NK-92 (cell line): ENCODE data around the gene ITGB3.
"Not testable (repeated sequence)": the region's sequence is repeated elsewhere in the genome, so short reads cannot be mapped to it uniquely, and the experiment has no call there.

ENCODE experiments used
- DNase-seq: peaks from one replicate; lab custom pipeline; 2025; ENCODE audit not compliant: unreplicated experiment; lab: John Stamatoyannopoulos, UW

The ITGB3 gene

DNA sequence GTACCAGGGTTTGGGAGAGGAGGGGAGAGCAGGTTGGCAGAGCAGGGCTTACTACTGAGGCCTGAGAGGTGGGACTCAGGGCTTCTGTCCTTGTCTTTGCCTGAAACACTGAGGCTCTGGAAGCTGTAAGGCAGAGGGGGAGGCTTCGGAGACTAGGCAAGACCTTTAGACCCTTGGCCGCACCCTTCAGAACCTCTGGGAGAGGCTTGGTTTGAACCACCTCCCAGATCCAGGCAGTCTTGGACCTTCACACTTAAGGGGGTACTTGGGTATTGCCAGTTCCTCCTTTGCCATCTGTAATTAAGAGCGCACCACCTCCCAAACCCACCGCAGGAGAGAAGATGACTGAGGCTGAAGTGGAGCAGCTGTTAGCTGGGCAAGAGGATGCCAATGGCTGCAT, 31.6 kb upstream of the ITGB3 start:
- DNase-seq = no peak

DNA sequence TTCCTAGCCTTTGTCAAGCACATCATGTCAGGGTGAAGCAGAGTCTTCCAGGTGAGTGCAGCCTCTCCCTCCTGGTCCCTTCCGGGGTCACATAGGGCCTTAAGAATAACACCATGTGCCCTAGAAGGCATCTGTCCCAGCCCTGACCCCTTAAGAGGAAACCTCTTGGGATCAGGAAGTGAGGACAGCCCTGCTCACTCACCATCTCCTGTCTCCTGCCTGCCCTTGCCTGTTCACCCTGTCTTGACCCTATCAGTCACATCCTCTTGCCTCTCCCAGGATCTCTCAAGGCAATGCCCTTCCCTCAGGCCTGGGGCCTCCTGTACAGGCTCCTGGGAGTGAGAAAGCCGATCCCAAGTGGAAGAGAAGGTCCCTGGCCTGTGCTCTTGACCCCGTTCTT, 30.6 kb upstream of the ITGB3 start:
- no peak for DNase-seq

DNA sequence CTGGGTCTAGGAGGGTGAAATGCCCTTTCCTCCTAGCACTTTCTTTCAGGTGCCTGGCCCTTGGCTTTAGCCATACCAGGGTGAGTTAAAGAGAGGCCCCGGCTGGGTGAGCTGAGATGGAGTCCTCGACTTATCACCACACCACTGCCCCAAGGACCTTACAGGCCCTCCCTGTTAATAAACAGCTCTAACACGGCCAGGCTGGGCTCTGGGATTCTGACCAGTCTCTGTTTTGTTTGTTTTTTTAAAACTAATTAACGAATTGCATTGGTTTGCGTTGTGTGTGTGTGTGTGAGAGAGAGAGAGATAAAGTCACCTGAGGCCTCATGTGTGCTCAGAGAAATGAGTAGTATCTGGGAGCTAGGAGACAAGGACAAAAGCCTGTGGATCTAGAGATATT, 30.2 kb upstream of the ITGB3 start:
- no peak for DNase-seq

DNA sequence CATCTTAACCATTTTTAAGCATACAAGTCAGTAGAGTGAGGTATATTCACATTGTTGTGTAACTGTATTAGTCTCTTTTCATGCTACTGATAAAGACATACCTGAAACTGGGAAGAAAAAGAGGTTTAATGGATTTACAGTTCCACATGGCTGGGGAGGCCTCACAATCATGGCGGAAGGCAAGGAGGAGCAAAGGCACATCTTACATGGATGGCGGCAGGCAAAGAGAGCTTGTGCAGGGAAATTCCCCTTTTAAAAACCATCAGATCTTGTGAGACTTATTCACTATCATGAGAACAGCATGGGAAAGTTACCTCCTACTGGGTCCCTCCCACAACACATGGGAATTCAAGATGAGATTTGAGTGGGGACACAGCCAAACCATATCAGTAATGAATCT, 29.6 kb upstream of the ITGB3 start:
- not testable (repeated sequence) for DNase-seq

DNA sequence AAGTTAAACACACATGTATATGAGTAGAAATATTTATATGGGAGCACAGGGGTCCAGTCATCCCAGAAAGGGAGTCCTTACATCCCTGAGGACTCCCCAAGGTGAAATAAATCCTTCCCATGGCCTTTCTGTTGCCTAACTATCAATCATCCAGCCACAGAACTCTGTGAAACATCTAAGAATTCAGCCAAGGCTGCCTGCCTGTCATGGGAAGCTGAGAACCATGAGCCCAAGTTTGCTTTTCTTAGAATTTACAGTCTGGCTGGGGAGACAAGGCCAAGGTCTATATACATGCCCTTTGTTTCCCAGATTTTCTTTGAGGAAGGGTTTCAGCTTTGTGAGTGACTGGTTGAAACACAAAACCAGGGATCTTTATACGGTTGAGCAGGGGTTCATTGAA, 28.7 kb upstream of the ITGB3 start:
- DNase-seq = no peak

DNA sequence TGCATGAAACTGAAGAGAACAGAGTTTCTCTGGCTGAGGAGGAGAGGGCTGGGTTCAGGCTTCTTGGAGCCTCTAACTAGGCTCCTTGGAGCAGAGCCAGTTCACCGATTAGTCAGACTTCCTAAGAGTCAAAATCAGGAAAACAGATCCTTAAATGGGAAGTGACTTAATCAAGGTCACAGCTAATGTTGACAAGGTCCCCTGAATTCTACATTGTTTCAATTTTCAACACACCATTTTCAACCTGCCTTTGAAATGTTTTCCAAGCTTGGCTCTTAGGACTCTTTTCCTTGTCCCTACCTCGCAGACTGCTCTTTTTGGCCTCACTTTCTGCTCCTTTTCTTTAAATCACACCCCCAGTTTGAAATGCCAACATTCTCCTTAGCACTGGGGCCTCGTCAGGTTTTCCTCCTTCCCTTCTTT, 28.2 kb upstream of the ITGB3 start:
- no peak for DNase-seq

DNA sequence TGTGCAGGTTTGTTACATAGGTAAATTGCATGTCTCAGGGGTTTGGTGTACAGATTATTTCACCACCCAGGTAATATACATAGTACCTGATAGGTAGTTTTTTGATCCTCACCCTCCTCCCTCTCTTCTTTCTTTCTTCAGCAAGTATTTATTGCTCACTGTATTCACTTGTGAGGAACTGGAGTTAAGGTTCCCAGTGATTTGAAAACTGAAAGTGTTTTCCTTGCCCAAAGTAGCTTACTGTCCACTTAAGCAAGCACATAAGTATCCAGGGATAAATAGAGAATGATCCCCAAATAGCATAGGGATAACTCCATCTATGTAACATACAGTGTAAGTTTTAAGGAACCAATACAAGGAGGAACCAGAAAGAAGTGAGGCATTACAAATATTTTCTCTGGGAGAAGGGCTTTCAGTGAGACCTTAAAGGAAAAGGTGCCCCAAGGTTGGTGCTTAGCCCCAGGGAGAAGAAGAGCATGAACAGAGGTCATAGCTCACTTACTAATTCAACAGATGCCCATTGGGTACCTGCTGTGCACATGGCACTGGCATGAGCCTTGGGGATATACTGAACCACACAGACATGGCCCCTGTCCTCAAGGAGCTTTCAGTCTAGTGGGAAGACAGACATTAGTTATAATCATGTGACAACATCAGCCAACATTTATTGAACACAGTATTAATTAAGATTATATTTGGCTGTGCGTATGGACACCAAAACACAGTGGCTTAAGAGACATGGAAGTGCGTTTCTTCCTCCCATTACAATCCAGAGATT, 27.5 kb upstream of the ITGB3 start:
- no peak for DNase-seq

DNA sequence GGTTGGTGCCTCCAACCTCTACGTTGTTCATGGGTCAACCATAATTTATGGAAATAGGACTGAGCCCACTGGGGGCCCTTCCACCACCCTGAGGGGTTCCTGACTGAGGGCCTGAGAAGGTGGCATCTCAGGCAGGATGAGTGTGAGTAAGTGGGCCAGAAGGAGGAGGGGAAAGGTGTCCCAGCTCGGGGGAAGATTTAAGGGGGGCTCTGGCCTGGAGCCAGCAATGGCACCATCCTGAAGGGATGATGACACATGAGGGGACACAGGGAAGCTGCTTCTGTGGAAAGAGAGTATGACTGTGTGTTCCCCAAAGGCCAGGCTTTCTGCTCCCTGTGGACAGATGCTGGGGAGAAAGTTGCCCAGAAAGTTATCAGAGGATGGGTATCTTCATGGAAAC, 25.8 kb upstream of the ITGB3 start:
- DNase-seq = no peak

DNA sequence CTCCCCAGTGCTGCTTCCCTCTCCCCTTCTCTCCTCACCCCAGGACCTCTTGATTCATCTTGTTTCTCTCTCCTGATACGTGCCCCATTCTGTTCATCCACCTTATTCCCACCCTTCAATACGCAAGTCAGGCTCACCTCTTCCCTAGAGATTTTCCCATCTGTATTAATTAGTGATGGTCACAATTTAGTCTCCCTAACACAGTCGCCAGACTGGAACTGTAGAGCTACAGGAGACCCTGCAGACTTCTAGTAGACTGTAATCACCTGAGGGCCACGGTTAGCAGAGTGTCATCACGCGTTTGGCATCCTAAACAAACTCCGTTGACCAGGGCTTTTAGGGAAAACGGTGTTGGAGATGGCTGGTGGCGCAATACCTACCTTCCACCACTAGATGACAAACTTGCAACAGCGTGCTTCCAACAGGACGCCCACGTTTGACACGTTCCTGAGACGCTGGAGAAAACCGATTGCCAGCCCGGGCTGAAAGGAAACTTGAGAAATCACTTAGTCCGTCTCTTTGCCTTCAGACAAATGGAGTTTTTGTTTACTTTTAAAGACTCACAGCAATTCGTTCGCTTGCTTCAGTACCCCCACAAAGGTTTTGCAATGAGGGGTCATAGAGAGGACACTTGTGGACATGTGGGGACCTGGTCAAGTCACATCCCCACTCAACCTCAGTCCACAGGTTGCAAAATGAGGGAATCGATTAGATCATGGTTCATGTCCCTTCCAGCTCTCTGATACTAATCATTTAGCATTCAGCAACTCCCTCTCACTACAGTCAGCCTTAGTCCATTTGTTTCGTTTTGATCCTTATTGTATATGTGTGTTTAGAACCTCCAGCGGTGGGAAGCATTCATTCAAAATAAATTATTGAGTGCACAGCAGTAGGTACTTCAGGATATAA, 23.8 kb upstream of the ITGB3 start:
- DNase-seq = no peak

DNA sequence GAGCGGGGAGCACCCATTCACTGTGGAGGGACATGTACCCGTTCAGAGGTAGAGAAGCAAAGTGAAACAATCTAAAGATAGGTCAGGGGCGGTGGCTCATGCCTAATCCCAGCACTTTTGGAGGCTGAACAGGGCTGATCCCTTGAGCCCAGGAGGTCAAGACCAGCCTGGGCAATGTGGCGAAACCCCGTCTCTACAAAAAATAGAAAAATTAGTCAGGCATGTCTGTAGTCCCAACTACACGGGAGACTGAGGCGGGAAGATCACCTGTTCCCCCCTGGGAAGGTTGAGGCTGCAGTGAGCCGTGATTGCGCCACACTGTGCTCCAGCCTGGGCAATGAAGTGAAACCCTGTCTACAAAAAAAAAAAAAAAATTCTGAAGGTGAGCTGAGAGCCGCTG, 22.8 kb upstream of the ITGB3 start:
- no peak for DNase-seq

DNA sequence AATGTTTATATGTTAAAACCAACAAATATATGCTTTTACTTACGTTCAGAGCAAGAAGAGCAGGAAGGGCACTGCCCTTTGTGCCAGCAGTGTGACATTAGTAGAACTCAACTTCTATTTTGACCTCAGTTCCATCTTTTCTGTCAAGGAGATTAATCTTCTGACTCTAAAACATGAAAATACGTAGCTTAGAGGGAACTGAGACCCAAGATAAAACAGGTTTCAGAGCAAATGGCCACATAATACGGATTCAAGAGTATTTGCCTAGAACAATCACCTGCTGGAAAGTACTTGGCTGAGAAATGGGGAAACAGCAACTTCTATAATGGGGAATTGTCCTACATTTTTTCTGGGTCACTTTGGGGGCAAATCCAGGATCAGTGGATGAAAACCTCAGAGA, 22.3 kb upstream of the ITGB3 start:
- no peak for DNase-seq

DNA sequence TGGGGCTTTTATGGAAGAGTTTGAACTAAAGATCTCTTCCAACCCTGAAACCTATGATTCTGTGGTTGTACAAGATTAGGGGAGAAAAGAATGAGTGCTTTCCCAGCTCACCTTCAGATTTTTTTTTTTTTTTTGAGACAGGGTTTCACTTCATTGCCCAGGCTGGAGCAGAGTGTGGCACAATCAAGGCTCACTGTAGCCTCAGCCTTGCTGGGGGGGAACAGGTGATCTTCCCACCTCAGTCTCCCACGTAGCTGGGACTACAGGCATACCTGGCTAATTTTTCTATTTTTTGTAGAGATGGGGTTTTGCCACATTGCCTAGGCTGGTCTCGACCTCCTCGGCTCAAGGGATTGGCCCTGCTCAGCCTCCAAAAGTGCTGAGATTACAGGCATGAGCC, 21.8 kb upstream of the ITGB3 start:
- DNase-seq = no peak

DNA sequence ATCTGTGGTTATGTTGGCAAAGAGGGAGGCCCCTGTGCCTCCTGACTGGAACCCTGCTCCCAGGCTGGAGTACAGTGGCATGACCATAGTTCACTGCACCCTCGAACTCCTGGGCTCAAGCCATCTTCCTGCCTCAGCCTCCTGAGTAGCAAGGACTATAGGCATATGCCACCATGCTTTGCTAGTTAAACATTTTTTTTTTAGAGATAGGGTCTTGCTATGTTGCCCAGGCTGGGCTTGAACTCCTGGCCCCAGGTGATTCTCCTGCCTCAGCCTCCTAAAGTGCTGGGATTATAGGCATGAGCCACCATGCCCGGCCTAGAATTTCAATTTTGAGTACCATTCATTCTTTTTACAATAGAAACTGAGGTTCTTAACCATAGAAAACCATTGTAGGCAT, 21.2 kb upstream of the ITGB3 start:
- DNase-seq = no peak

DNA sequence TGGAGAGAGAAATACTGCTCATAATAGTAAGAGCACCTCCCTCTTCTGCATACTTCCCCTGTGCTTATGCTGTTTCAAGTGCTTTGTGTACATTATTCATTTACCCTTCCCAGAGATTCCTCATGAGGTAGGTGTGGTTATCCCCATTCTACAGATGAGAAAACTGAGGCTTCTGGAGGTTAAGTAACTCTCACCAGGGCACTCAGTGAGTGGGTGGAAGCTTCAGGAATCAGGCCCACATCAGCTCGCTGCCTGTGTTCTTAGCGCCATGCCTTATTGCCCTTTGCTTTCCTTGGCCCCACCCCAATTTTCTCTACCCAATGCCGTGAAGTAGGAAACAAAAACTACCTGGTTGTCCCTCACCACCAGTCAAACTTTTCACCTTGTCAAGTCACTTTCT, 18.1 kb upstream of the ITGB3 start:
- DNase-seq = no peak

DNA sequence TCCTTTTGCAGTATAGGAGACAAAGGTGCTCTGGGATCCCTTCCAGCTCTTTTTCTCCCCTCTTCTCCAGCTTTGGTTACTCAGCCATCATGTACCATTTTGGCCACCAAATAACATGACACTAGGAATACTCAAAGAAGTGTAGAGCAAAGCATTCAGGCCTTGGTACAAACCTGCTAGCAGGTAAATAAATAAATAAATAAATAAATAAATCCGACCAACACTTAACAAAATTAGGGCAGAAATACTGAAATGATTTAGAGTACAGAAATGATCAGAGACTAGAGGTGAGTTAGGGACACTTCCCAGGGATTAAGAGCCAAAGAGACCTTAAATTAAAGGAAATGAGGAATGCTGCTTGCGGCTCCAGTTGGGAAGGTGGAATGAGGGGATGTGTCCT, 17.7 kb upstream of the ITGB3 start:
- no peak for DNase-seq

DNA sequence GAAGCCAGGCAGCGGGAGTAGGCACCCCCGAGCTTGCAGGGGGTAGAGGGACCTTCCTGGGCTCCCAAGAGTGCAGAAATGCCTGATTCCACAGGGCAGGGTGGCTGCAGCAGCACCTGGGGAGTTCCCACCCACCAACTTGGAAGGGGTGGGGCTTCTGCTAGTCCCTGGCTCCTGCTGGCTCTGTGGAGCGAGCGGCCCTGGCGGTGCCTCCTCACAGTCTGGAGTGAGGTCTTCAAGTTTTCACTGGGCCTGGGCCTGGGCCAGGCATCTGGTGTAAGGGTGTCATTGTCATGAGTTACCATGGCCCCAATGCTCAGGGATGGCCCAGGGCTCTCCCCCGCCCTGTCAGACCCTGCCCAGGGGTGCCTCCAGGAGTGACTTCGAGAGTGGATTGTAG, 15.8 kb upstream of the ITGB3 start:
- DNase-seq = no peak

DNA sequence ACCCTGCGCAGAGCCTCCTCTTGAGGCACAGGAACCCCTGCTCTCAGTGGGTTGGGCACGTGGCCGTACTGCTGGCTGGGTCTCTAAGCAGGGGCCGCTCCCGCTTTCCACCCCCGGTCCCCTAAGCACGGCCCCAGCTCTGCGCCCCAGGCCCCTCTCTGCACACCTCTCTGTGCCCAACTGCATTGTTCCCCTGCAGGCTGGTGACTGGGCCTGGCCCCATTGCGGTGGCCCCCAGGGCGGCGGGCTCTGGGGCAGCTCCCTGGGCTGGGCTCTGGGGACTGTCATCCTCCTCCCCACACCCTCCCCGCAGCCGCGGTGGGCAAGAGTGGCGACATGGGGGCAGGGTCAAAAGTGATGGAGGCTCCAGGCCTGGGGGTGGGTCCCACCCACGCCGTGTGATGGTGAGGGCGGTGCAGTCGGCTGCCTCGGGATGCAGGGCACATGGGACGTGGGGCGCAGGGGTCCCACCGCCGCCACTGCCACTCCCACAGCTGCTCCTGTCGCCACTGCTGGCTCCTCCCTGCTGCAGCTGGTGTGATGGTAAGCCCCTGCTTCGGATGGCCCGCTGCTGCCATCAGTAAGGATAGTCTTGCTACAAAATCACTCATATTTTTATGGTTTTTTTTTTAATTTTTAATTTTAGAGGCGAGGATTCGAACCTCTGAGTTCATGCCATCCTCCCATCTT, 15.2 kb upstream of the ITGB3 start:
- DNase-seq = no peak

DNA sequence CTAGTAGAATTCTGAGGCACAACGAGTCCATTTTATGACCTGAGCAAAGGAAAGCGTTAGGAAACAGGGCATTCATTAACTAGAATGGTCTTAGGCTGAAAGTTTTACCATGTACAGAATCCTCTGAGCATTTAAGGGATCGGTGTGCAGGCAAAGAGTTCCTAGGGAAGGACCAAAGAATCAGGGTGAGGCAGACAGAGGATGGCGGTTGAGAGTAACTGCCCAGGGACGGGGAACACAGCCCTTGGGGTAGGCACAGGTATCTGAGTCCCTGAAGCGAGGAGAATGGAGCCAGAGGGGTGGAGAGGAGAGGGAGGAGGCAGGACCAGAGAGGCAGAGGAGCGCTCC, 14.0 kb upstream of the ITGB3 start:
- no peak for DNase-seq

DNA sequence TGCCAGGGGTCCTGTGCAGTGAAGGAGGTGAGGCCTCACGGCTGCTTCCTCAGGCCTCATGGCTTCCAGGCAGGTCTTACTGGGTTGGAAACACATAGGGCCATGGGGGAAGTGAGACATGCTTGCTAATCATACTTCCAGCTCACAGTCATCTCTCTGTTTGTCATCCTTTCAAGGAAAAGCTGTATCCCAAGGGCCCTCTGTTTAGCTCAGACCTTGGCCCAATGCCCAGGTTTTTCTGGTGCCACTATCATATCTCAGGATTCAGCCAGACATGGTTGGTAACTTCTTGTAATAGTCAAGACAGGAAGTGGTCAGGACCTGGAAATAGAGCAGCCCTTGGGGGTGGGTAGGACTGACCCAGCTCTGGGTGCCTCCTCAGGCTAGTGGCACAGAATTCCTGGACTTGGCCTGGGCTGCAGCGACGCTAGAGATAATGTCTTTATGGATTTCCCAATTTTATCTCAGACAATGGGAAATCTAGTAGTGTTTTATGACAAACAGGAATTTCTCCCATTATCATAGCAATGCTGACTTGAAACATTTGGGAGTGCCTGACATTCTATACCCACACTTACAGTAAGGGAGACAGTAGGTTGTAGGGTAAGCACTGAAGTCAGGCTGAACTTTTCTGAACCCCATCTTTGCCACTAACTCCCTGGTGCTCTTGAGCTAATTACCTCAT, 13.5 kb upstream of the ITGB3 start:
- DNase-seq = no peak

DNA sequence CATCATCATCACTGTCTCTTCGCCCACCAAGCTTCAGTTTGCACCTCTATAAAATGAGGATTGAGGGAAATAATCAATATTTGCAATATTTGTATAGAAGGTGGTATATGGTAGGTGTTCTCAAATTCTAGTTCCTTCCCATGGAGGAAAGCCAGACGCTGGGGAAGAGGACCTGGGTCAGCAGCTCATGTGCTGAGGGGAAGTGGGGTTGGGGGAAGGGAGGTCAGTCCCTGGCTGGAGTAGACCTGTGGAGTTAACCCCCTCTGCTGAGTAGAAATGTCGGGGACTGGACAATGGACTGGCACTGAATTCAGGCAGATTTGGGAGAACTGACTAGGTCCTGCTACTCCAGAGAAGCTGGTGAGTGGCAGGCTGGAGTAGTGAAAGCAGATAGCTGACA, 12.8 kb upstream of the ITGB3 start:
- no peak for DNase-seq

DNA sequence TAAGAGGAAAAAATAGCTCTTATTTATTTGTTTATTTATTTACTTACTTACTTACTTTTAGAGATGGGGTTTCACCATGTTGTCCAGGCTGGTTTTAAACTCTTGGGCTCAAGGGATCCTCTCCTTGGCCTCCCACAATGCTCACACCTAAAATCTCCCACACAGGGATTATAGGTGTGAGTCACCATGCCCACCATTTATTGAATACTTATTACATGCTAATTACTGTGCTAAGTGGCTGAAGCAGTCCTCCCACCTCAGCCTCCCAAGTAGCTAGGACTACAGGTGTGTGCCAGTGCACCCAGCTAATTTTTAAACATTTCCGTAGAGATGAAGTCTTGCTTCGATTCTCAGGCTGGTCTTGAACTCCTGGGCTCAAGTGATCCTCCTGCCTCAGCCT, 11.0 kb upstream of the ITGB3 start:
- no peak for DNase-seq
